ENCODE results near the gene PTPRB.

- TF ChIP-seq CTCF (IDR thresholded peaks at IDR 0.05) (no peak), POLR2A (IDR thresholded peaks at IDR 0.05) (no peak), POLR2AphosphoS5 (IDR thresholded peaks at IDR 0.05) (peak in 1 of 3 donors; percentile 34)
Observed at GRCh38 chr12:70507442-70507841, 129.8 kb downstream of the PTPRB start.

All from stomach (tissue), 4 donors.